H1 (cell line): ENCODE data around the gene GSTT4.

ENCODE experiments used
- CHD1 ChIP-seq: IDR thresholded peaks from 2 replicates; pipeline ENCODE4 v1.6.1; 2012; ENCODE audit warnings: low read depth, low read length, improper control_type of control experiment
- CTCF ChIP-seq, 3 experiments: IDR thresholded peaks; 1 replicate in 2 of 3; 2 replicates in 1 of 3; pipeline versions ENCODE4 v1.5.1 to v1.6.1; 2011; ENCODE audit warnings: low read length in 3 of 3, mild to moderate bottlenecking in 3 of 3, inconsistent platforms in 2 of 3, low read depth in 1 of 3, moderate library complexity in 1 of 3; ENCODE audit not compliant: insufficient read depth in 1 of 3; ENCODE audit errors: control extremely low read depth in 1 of 3
- RAD21 ChIP-seq, 2 experiments: IDR thresholded peaks in 1 of 2; conservative IDR thresholded peaks in 1 of 2; 2 replicates each; pipeline ENCODE4 v1.6.1; 2011; ENCODE audit warnings: low read depth in 2 of 2, low read length in 2 of 2, improper control_type of control experiment in 1 of 2, inconsistent platforms in 1 of 2, mild to moderate bottlenecking in 1 of 2, moderate library complexity in 1 of 2
- SIN3A ChIP-seq, 2 experiments: IDR thresholded peaks in 1 of 2; conservative IDR thresholded peaks in 1 of 2; 2 replicates each; pipeline ENCODE4 v1.6.1; 2011 to 2012; ENCODE audit warnings: low read length in 2 of 2, improper control_type of control experiment in 1 of 2, low read depth in 1 of 2, mild to moderate bottlenecking in 1 of 2

- TF ChIP-seq CHD1 (no peak), CTCF (IDR thresholded peaks at IDR 0.05; ENCODE audit: control extremely low read depth in 1 of 3, insufficient read depth in 1 of 3, low read depth in 1 of 3, low read length in 3 of 3) (no peak), RAD21 (IDR thresholded peaks at IDR 0.05 in 1 of 2, conservative IDR thresholded peaks at IDR 0.05 in 1 of 2; ENCODE audit: low read depth in 2 of 2, low read length in 2 of 2) (no peak), SIN3A (conservative IDR thresholded peaks at IDR 0.05 in 1 of 2, IDR thresholded peaks at IDR 0.05 in 1 of 2; ENCODE audit: low read depth in 1 of 2, low read length in 2 of 2) (no peak)
Observed at GRCh38 chr22:24035296-24035695, 30.0 kb upstream of the GSTT4 start.
